Left cardiac atrium (tissue), 4 donors: Measurements from ENCODE around the gene ARMH3. TPM values are rescaled to one million over a fixed set of nuclear protein-coding genes. Genes with fewer than 3 reads are reported as not detected.

ENCODE experiments used
- ATAC-seq, 2 donors: fragments of 200-7000 bp; cut with Tn5 transposase; one replicate each; pipeline ENCODE4 v1.9.1; 2020; ENCODE audit warnings: mild to moderate bottlenecking in 2 of 2, moderate library complexity in 2 of 2
- DNase-seq: peaks from one replicate; pipeline ENCODE4 v3.0.0-alpha.2; 2020
- intact Hi-C, 2 donors: fragments of 100-400 bp; cut with DNase I; formaldehyde crosslinking; loops; one replicate each; pipeline versions ENCODE4 v1.14.1 to v1.15.1; 2022 to 2023
- total RNA-seq, 2 donors: library from RNA; stranded (reverse); fragmentation: NEBNext Ultra II Directional; extraction: Animal tissue kit (Norgen Biotek cat#: 25700); gene quantifications; one replicate each; pipeline ENCODE4 v1.2.1, GENCODE V29; 2021
- donor health status: DM: no; HTN: yes; CAD: no.
- donor health status: DM: no; HTN: yes; CAD: no; lungs with severe emphysema.
- donor health status: DM: yes; HTN: yes; CAD: no.
- donor health status: Dilated cardiomyopathy.

The ARMH3 gene
- total RNA-seq, 2 donors from 2014 or later = 28.8 to 33.7 TPM

DNA sequence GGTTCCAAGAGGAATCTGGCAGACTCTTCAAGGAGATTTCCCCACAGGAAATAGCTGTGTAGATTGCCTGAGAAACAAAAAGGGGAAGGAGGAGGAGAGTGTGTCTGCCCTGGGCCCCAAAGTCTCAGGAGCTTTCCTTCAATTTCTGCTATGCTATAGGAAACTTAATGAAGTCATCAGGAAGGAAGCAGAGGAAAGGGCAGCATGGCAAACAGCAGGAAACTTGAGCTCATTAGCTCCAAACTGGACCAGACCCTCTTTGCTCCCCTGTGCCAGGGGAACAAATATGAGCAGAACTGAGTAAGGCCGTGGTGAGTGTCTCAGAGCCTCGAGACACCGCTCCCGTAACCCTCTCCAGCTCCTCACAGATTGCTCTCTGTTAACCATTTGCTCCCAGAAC lies 207.6 kb downstream of the ARMH3 start:
- DNase-seq = no peak
- ATAC-seq = peak in 1 of 2 donors; percentile 12
- intact Hi-C loops = no loop called here

DNA sequence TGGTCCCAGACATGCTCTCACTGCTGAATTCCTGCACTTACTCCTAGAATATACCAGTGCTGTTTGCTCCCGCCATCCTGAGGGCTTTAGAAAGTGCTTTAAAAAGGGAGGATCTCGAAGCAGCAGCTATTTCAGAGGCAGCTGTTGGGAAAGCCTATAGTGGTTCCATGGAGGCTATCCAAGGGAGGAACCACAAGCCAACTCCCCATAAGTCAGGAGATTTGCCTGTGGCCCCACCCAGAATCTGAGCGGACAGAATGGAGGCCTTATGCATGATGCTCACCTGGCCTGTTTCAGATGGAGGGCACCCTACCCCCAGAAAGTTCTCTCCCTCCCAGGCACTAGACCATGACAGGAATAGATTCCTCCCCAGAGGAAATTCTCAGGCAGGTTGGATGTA lies 210.1 kb downstream of the ARMH3 start:
- ATAC-seq (no peak), DNase-seq (no peak)
- intact Hi-C loops = no loop called here

DNA sequence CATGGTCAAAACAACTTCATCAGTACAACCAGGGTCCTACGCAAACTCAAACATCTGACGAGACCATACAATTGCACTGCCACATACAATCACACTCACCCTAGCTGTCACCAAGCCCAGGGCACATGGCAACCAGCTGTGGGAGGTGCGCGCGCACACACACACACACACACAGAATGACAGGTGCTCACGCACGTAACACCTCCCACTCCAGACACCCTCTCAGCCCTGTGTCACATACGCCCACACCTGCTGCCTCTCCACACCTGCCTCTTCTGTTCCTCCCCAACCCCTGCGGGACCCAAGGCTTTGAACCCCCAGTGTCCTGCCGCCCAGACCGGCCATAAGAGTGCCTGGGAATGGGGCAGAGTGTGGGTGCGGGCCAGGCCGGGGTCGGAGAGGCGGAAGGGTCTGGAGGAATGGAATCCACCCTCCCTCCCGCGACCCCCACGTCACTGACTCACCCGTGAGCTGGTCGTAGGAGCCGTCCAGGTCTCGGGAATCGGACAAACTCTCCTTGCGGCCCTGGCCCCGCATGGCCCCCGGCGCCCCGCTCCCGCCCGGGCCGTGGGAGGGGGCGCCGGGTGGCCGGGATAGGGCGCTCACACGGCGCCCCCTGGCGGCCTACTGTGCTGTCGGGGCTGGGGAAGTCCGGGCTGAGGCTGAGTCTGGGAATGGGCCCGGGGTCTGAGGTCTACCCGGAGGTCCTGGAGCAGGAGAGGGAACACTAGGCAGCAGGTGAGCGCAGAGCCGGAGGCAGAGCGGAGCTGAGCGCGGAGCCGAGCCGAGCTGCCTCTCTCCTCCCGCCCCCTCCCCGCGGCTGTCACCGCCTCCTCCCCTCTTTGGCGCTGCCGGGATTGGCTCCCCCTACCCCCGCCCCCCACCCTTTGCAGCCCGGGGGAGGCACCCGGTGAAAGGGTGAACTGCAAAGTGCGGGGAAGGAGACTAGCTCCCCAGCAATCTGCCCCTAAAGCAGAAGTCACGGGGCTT lies 212.6 kb downstream of the ARMH3 start, which contains the start of gene KCNIP2:
Gene KCNIP2, minus strand, starts transcription at position 769 of the 990 bp plus-strand sequence. Its CDS starts 232 bp downstream, at position 537.
- ATAC-seq (peak; percentile 41 to 51), DNase-seq (peak; percentile 63)
- intact Hi-C loops = loop anchor here in 1 of 2 donors (5.0 kb wide), 1 partner anchor 124 kb away; no protein-coding TSS in a partner anchor

DNA sequence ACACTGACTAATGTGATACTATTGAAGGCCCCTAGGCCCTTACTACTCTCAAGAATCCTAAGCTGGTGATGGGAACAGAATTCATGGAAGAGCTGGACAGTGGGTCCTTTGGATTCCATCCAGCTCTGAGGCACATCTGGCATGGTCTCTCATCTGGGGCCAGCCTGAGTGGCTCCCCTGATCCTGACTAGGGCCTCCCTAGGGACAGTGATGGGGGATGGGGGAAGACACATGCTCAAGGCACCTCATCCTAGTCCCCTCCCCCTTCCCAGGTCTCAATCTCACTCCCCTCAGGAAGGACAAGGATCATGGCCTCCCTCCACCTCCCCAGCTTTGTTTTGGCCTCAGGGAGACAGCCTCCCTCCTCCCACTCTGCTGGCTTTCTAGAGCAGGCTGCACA lies 214.1 kb downstream of the ARMH3 start:
- DNase-seq (no peak), ATAC-seq (no peak)
- intact Hi-C loops = loop anchor here (2.0 to 5.0 kb wide), 4 partner anchors 47 to 169 kb away; no protein-coding TSS in a partner anchor

DNA sequence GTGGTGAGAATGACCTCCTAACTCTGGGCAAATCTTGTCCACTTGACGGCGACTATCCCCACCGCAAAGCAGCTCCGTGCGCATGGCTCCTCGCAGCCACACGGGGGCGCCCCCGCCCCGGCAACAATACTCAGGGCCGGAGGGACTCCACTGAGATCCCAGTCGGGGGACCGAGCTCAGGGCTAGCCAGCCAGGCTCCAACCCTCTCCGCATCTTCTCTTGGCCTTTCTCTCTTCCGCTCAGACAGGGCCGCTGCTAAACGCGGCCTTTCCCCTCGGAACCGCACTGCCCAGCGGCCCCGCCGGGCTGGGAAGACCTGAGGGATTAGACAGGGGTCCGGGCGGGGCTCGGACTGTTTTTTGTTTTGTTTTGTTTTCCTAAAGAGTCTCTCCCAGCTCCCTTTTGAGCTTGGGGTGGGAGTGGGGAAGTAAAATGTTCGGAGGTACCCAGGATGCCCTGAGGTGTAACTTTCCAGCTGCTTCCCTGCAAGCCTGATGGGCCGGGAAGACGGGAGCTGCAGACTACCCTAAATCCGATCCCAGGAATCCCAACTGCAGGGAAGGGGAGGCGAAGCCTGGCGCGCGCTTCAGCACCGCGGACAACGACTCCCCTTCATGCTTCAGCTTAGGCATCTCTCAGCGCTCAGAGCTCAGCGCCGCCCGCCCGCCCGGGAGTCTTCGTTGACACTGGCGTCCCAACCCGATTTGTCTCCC lies 215.1 kb downstream of the ARMH3 start:
- peak; percentile 85 for DNase-seq
- intact Hi-C loops = loop anchor here (2.0 to 5.0 kb wide), 4 partner anchors 48 to 170 kb away; no protein-coding TSS in a partner anchor
- peak; percentile 75 to 82 for ATAC-seq

DNA sequence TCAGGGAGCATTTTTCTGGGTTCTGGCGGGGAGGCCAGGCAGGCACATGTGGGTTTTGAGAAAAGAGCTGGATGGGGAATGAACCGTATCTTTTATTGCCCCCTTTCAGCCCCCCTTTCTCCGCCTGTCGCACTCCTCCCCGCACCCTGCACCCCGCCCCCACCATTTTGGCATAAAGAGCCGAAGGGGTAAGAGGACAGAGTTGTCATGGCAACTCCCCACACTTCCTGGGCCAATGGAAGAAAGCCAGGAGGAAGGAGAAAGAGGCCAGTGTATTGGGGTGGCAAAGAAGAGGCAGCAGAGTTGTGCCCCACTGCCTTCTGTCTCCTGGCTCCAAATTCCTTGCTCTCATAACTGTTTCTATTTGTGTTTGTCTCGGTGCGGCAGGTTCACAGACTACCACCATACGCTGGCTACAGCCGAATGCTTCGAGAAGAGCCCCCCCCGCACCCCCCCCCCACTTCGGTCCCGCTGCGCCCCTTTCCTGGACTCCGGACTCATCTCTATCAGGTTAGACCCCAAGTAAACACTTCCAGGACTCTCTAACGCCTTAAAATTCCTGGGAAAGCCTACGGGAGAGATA lies 215.8 kb downstream of the ARMH3 start:
- ATAC-seq = no peak
- no peak for DNase-seq
- intact Hi-C loops = loop anchor here (2.0 to 5.0 kb wide), 4 partner anchors 49 to 171 kb away; no protein-coding TSS in a partner anchor

DNA sequence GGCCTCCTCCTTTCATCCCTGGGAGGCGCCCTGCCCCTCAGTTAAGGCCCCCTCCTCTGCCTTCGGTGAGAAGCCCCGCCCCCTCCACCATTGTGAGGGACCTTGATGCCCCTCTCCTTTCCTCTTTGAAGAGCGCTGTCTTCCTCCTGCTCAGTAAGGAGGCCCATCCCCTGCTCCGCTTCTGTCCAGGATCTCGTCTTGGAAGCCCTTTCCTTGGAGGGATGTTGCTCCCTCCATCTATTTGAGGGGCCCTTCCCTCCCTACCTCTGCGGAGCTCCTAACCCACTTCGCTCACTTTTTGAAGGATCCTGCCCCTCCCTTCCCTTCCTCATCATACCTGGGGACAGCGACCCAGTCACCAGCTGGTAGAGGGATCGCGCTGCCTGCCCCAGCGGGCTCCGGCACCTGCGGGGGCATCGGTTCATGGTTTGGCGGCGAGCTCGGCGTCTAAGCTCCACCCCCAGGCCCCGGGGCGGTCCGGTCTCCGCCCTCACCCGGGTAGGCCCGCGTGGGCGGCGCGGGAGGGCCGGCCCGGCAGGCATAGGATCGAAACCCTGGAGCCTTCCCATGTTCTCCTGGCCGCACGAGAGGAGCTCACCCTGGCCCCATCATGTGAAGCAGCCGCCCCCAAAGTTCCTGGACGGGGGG lies 216.4 kb downstream of the ARMH3 start:
- intact Hi-C loops = loop anchor here (2.0 to 5.0 kb wide), 5 partner anchors 49 to 233 kb away; no protein-coding TSS in a partner anchor
- DNase-seq (peak; percentile 61), ATAC-seq (peak; percentile 39 to 58)

DNA sequence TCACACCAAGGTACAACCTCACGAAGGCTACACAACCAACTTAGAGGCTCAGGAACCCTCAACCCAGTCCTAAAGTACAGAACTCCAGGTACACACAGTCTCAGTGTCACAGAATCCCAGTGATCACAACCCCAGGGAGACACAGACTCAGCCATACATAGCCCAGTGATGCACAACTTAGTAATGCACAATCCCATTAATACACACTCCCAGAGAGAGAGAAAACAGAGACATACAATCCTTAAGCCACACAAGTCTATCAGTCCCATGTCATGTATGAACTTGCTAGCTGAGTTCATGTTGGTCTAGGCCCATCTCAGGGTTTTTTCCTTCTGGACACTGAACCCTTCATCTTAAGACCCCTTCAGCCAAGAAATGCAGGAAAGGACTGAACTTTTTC lies 217.0 kb downstream of the ARMH3 start:
- intact Hi-C loops = loop anchor here in 1 of 2 donors (5.0 kb wide), 1 partner anchor 233 kb away; no protein-coding TSS in a partner anchor
- ATAC-seq (no peak), DNase-seq (no peak)

DNA sequence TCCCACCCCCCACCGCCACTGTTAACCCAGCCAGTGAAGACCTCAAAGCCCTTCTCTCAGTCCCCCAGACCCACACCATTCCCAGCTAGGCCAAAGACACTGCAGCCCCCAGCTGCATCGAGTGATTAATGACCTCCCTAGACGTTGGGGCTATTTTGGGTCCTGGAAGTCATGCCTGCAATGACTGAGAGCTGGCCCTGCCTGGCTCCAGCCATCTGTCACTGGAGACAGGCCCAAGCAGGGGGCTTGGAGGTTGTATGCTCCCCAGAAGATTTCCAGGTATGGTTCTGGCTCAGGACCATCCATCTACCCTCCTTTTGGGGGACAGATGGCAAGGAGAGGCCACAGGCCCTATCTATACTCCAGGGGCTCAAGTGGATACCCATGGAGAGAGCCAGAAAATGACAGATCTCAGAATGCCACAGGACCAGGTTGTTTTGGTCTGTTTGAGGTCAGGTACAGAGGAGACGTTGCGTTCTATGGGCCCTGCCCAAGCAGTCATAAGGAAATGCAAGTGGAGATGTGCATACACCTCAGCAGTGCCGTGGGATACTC lies 217.5 kb downstream of the ARMH3 start:
- intact Hi-C loops = loop anchor here in 1 of 2 donors (5.0 kb wide), 1 partner anchor 234 kb away; no protein-coding TSS in a partner anchor
- no peak for ATAC-seq
- DNase-seq = no peak

DNA sequence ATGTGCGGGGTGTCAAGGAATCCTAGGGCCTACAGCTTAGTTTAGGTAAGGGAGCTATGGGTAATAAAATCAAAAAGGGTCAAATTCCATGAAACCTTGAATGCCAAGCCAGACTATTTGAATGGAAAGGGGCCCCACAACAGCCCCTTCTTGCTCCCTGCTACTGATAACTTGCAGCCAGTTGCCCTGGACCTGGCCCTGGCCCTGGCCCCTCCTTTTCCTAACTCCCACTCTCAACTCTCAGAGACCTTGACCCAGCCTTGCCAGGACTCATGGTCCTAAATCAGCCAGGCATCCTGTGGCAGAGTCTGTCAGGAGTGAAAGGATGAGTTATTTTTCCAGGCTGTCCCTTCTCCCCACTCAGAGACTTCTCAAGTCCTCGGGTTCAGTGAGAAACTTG lies 218.2 kb downstream of the ARMH3 start:
- no peak for ATAC-seq
- DNase-seq = no peak
- intact Hi-C loops = loop anchor here in 1 of 2 donors (5.0 kb wide), 1 partner anchor 235 kb away; no protein-coding TSS in a partner anchor

DNA sequence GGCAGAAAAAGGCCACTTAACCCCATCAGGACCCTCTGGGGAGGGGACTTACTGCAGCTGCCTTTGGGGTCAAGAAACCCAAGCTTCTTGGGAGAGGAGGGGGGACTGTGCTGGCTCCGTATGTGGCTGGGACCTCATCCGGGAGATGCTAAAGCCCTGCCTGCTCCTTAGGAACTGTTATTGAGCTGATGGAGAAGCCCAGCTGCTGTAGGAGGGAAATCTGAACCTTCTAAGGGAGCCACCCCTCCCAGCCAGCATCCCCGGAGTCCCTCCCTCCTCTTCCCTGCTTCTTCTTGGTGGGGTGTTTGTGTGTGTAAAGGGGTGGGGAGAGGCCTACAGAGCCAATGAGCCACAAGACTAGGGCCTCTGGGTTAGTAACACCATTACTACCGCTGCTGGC lies 220.6 kb downstream of the ARMH3 start:
- no peak for DNase-seq
- intact Hi-C loops = loop anchor here in 1 of 2 donors (5.0 kb wide), 1 partner anchor 237 kb away; no protein-coding TSS in a partner anchor

DNA sequence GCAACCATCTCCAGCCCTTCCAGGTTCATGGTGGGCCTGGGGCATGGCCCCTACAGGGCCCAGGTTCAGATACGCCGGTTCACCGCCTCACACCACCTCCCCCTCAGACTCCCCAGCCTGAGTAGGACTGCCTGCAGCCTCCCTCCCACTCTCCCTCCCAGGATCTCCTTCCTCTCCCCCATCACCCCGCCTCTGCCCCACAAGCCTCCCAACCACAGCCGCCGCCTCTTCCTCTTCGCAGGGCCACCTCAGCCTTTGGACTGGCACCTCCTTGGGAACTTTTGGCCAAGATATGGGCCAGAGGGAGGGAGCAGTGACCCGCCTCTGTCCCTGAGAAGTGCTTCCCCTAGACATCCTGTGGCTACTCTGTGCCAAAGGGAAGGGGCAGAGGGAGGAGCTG lies 221.6 kb downstream of the ARMH3 start:
- intact Hi-C loops = no loop called here
- ATAC-seq (no peak), DNase-seq (peak; percentile 41)

More for the DNA sequence above, 220.6 kb downstream of the ARMH3 start:
- ATAC-seq = no peak

DNA sequence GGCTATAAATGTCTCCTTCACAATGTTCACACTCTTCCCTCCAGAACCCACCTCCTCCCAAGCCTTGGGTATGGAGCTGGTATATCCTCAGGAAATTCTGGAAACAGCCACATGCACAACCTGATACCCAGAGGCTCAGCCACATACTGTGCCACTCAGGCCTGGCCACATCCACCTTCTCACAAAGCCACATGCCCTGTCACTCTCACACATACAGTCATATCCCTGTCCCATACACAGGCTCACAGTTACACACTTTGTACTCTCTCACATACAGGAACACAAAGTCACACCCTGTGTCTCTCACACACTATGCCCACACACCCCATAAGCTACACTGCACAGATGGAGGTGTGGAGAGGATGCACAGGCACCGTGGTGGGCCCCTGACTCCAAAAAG lies 222.5 kb downstream of the ARMH3 start:
- intact Hi-C loops = no loop called here
- no peak for ATAC-seq
- no peak for DNase-seq

DNA sequence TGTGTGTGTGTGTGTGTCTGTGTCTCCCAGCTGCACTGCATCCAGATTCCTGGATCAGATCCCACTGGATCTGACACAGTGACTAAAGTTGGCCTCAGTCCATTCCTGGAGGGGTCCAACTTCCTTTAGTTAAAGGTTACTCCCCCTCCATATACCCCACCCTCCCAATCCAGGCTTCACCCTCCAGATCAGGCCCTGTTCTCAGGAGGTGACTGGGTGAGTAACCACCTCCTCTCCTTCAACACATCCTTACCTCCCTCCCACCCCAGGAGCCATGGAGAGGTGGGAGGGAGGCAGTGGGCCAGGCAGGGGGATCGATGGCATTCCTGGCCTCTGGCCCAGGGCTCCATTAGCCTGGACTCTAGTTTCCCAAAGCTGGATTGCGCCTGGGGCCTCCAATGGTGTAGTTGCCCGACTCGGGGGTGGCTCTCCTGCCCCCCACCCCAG lies 223.6 kb downstream of the ARMH3 start:
- ATAC-seq (no peak), DNase-seq (no peak)
- intact Hi-C loops = no loop called here

DNA sequence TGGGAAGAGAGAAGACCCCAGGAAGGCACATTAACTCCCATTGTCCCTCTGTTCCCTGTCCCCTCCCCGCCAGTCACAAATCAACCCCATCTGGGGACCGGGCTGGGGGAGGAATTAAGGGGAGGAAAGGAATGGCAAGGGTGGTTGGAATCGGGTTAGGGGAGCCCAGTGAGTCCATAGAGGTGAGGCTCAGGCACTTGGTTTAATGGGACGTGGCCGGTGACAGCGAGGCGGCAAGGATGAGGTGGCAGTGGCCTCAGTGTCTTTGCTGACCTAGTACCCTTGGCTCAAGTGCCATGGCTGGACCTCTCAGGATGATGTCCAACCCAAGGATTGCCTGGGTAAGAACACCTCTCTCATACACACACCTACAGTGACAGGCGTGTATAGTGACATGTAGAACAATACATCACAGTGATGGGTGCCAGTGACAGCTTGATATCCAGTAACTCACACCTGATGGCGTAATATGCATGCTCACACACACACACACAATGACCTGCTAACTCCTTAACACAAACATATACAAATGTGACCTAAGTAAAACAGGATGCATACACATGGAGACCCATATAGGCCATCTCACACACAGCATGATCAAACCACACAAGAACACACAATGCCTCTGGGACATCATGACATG lies 224.7 kb downstream of the ARMH3 start:
- intact Hi-C loops = no loop called here
- no peak for DNase-seq
- ATAC-seq = no peak

DNA sequence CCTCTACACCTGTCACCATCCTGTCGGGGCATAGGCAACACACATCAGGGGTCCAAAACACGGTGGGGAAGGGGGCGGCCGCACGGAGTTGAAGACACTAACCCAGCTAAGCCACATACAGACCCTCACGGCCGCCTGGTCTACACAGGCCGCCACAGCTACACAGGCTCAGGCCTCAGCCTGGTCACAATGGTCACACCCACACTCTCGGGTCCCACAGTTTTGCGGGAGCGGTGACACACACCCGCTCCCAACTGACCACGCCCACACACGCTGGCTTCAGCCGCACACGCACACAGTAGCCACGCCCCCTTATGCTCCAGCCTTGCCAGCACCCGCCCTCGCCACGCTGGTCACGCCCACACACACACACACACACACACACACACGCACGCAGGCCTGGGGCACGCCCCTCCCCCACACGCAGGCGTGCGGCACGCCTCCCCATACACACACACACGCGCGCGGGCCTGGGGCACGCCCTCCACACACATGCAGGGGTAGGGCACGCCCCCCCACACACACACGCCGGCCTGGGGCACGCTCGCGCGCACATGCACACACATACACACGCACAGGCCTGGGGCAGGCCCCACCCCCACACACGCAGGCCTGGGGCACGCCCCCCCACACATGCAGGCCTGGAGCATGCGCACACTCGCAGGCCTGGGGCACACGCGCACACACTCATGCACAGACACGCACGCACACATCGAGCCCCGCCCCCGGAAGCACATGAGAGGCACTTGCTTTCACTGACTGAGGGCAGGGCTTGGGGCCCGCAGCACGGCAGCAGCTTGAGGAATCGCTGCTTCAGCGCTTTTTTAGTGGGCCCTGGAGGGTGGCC lies 225.4 kb downstream of the ARMH3 start:
- intact Hi-C loops = no loop called here
- peak; percentile 93 for DNase-seq
- peak; percentile 88 to 89 for ATAC-seq
